Mucosa of descending colon (tissue), 3 donors: ENCODE results near the gene PPP2R2D. TPM values are rescaled to one million over a fixed set of nuclear protein-coding genes. Genes with fewer than 3 reads are reported as not detected.

ENCODE experiments used
- ATAC-seq: fragments of 200-7000 bp; cut with Tn5 transposase; one replicate; pipeline ENCODE4 v1.9.1; 2020; ENCODE audit warnings: mild to moderate bottlenecking, moderate library complexity
- DNase-seq, 3 donors: peaks; one replicate each; pipeline ENCODE4 v3.0.0-alpha.2; 2020
- H3K36me3 ChIP-seq: fragments of 200-600 bp; one replicate; pipeline ENCODE4 v1.8.0; 2021; ENCODE audit warnings: low read depth, mild to moderate bottlenecking
- H3K4me1 ChIP-seq: fragments of 200-600 bp; one replicate; pipeline ENCODE4 v1.8.0; 2021; ENCODE audit warnings: low read depth, mild to moderate bottlenecking
- H3K4me3 ChIP-seq: fragments of 200-600 bp; one replicate; pipeline ENCODE4 v1.8.0; 2021; ENCODE audit warnings: mild to moderate bottlenecking
- H3K9me3 ChIP-seq: fragments of 200-600 bp; one replicate; pipeline ENCODE4 v1.8.0; 2021; ENCODE audit warnings: mild to moderate bottlenecking
- CTCF ChIP-seq: fragments of 200-600 bp; IDR thresholded peaks from one replicate; pipeline ENCODE4 v1.8.0; 2022; ENCODE audit warnings: antibody characterized with exemption, mild to moderate bottlenecking
- intact Hi-C, 2 donors: fragments of 100-400 bp; cut with DNase I in 1 of 2; cut with micrococcal nuclease in 1 of 2; formaldehyde crosslinking; loops; one replicate each; pipeline versions ENCODE4 v1.11.0 to v1.11.1; 2022; cut with DNase I, micrococcal nuclease
- total RNA-seq, 3 donors: library from RNA; stranded (reverse); fragmentation: NEBNext Ultra II Directional in 2 of 3; extraction: Animal tissue kit (Norgen Biotek cat#: 25700) in 2 of 3; gene quantifications; one replicate each; pipeline versions ENCODE4 v1.2.1 to v1.2.4, GENCODE V29; 2021 to 2023
- donor health status: DM: no; HTN: no; CAD: no; lungs with moderate emphysema.
- donor health status: DM: no; HTN: no; CAD: no.
- donor health status: DM: no; HTN: yes; CAD: no.

The PPP2R2D gene
- total RNA-seq, 3 donors from 2014 or later, result 27.8 to 34.4 (median 33.9) TPM

DNA sequence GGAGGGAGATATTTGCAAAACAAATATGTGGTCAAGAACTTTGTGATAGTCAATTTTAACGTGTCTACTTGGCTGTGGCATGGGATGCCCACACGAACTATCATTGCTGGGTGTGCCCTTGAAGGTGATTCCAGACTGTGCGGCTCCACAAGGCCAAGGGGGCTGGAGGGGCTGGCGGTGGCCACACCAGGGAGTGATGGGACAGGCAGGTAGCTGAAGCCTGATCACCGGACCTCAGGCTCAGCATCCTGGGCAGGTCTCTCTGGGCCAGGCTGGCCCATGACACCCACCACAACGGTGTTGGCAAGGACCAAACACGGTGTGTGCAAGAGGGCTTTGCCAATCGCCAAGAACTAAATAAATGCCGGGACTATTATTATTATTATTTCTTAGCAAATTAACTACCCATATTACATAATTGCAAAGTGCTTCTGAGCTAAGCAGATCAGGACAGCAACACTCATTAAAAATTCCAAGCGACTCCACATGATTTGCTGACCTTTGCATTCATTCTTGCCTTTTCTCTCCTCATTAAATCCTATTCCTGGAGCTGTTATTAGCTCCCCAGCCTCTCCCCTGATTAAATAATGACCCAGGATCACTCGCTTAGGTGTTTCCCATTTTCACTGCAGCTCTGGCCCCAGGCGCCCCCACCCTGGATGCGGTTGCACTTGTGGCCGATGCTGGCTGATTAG is 35.4 kb upstream of the PPP2R2D start:
- intact Hi-C loops, result no loop called here
- ATAC-seq, result no peak
- Histone ChIP-seq H3K4me3 (no peak overlapping the region), H3K36me3 (no peaks in the 10 kb centered on the region), H3K9me3 (no peaks in the 10 kb centered on the region), H3K4me1 (no peaks in the 10 kb centered on the region)
- no peak for DNase-seq
- no peak for TF ChIP-seq CTCF

GRCh38 chr10:131866673-131867072 is 34.1 kb upstream of the PPP2R2D start:
- intact Hi-C loops, result no loop called here
- DNase-seq, result no peak
- H3K4me3 ChIP-seq, result no peak overlapping the region
- no peak for ATAC-seq
- H3K4me1 ChIP-seq, result no peaks in the 10 kb centered on the region
- H3K36me3 ChIP-seq, result no peaks in the 10 kb centered on the region
- no peak for TF ChIP-seq CTCF
- H3K9me3 ChIP-seq, result no peaks in the 10 kb centered on the region

DNA sequence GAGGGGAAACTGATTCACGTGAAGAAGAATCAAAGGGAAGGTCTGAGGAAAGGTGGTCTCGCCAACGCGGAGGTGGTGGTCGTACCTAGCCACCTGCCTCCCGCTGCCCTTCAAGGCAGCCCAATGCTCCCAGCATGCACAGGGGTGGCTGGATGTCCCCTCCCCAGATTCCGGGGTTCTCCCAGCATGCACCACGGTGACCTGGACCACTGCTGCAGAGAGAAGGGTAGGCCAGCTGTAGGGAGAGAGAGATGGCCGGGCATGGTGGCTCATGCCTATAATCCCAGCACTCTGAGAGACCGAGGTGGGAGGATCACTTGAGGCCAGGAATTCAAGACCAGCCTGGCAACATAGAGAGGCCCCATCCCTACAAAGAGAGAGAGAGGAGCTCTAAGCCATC is 32.4 kb upstream of the PPP2R2D start:
- no peak for ATAC-seq
- DNase-seq, result no peak
- intact Hi-C loops, result no loop called here
- no peak for TF ChIP-seq CTCF
- Histone ChIP-seq H3K9me3 (no peaks in the 10 kb centered on the region), H3K4me1 (no peaks in the 10 kb centered on the region), H3K4me3 (no peak overlapping the region), H3K36me3 (no peaks in the 10 kb centered on the region)

DNA sequence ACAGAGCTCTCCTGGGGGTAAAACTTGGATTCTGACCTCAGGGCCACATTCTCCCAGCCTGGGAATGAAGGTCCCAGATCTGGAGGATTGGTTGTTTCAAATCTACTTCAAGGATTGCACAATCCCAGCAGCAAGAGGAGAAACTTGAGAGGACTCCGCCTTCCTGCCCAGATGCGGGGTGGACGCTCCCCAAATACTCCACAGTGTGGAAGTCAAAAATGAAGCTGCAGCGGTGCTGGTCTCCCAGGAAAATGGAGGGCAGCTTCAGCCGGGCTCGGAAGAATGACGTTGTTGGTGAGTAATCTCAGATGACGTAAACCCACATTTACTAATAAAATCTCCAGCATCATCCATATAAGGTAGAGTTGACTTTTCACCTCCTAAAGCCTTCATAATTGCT is 31.5 kb upstream of the PPP2R2D start:
- intact Hi-C loops, result no loop called here
- Histone ChIP-seq H3K4me3 (no peak overlapping the region), H3K36me3 (no peaks in the 10 kb centered on the region), H3K4me1 (no peaks in the 10 kb centered on the region), H3K9me3 (no peaks in the 10 kb centered on the region)
- ATAC-seq (no peak), DNase-seq (no peak)
- no peak for TF ChIP-seq CTCF

DNA sequence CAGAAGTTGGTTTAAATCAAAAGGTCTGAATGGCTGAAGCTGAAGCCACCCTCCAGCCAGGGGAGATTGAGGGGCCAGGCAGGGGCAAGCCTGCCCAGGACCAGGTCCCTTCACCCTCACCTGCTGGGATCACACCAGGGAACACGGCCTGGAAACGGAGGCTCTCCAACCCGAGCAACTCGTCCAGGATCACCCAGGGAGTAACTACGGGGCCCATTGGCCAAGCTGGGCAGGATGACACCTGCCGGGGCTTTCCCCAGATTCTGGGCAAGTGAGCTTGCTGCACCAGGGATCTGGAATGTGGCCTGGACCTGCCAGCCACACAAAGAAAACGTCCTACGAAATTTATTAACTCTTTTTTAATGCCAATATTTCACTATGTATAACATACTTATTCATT is 30.4 kb upstream of the PPP2R2D start:
- intact Hi-C loops, result no loop called here
- ATAC-seq, result no peak
- TF ChIP-seq CTCF, result no peak
- Histone ChIP-seq H3K4me3 (no peak overlapping the region), H3K9me3 (no peaks in the 10 kb centered on the region), H3K4me1 (no peaks in the 10 kb centered on the region), H3K36me3 (no peaks in the 10 kb centered on the region)
- no peak for DNase-seq
